Measurements from ENCODE around the gene OGDHL. TPM values are rescaled to one million over a fixed set of nuclear protein-coding genes. Genes with fewer than 3 reads are reported as not detected.

The OGDHL gene
- total and polyA plus RNA-seq, 2 experiments from 2014 or later = not detected

GRCh38 chr10:49744924-49745605 lies 17.1 kb downstream of the OGDHL start:
- H3K4me3 ChIP-seq = no peak overlapping the region

GRCh38 chr10:49744091-49744685 lies 17.9 kb downstream of the OGDHL start:
- DNase-seq = no peak
- peaks cover 11% of the 10 kb centered on the region; the same call in 1 of the 2 replicates for H3K27me3 ChIP-seq (replicated peaks; ENCODE audit: insufficient read depth)
- H3K4me1 ChIP-seq (ENCODE audit: insufficient read depth) = no peaks in the 10 kb centered on the region
- H3K4me2 ChIP-seq (ENCODE audit: unreplicated experiment) = no peak overlapping the region
- in situ Hi-C loops (cut with MboI) = no loop called here
- no peaks in the 10 kb centered on the region for H3K79me2 ChIP-seq (ENCODE audit: insufficient read depth)
- WGBS, 2 experiments (ENCODE audit: low coverage in 1 of 2, low lambda C conversion rate in 2 of 2, missing lambda C conversion rate in 2 of 2) = 18 to 54% methylated on average over 4 to 6 of the region's 6 CpGs
- H3K9me3 ChIP-seq (ENCODE audit: low read depth) = no peaks in the 10 kb centered on the region
- H3K4me3 ChIP-seq = no peak overlapping the region
- H4K20me1 ChIP-seq (ENCODE audit: insufficient read depth) = no peaks in the 10 kb centered on the region
- no peaks in the 10 kb centered on the region for H3F3A ChIP-seq (ENCODE audit: insufficient read depth)
- no peak overlapping the region for H3K27ac ChIP-seq
- no peak for TF ChIP-seq EZH2 (IDR thresholded peaks at IDR 0.05; ENCODE audit: insufficient read depth, poor library complexity, severe bottlenecking)
- no peak for TF ChIP-seq EZH2phosphoT487 (IDR thresholded peaks at IDR 0.05; ENCODE audit: insufficient read depth, low read depth)
- no peak overlapping the region for H3K9ac ChIP-seq
- no peak overlapping the region for H2AFZ ChIP-seq
- H3K9me2 ChIP-seq (ENCODE audit: insufficient read depth) = no peaks in the 10 kb centered on the region
- no peaks in the 10 kb centered on the region for H3K36me3 ChIP-seq (ENCODE audit: low read depth)

More at GRCh38 chr10:49744924-49745605, 17.1 kb downstream of the OGDHL start:
- in situ Hi-C loops (cut with MboI) = no loop called here
- no peaks in the 10 kb centered on the region for H3K9me2 ChIP-seq (ENCODE audit: insufficient read depth)
- no peak overlapping the region for H3K9ac ChIP-seq
- no peak overlapping the region for H3K27ac ChIP-seq
- H3K36me3 ChIP-seq (ENCODE audit: low read depth) = no peaks in the 10 kb centered on the region
- DNase-seq = no peak
- H2AFZ ChIP-seq = no peak overlapping the region
- H3K9me3 ChIP-seq (ENCODE audit: low read depth) = no peaks in the 10 kb centered on the region
- no peak for TF ChIP-seq EZH2phosphoT487 (IDR thresholded peaks at IDR 0.05; ENCODE audit: insufficient read depth, low read depth)
- no peak for TF ChIP-seq EZH2 (IDR thresholded peaks at IDR 0.05; ENCODE audit: insufficient read depth, poor library complexity, severe bottlenecking)
- H3K4me1 ChIP-seq (ENCODE audit: insufficient read depth) = no peaks in the 10 kb centered on the region
- H3F3A ChIP-seq (ENCODE audit: insufficient read depth) = no peaks in the 10 kb centered on the region
- no peaks in the 10 kb centered on the region for H3K79me2 ChIP-seq (ENCODE audit: insufficient read depth)
- peaks cover 12% of the 10 kb centered on the region; the same call in 1 of the 2 replicates for H3K27me3 ChIP-seq (replicated peaks; ENCODE audit: insufficient read depth)
- 60 to 61% methylated on average over 13 of the region's 13 CpGs for WGBS, 2 experiments (ENCODE audit: low coverage in 1 of 2, low lambda C conversion rate in 2 of 2, missing lambda C conversion rate in 2 of 2)
- H4K20me1 ChIP-seq (ENCODE audit: insufficient read depth) = no peaks in the 10 kb centered on the region
- no peak overlapping the region for H3K4me2 ChIP-seq (ENCODE audit: unreplicated experiment)

- no peak overlapping the region for H3K4me3 ChIP-seq
- no peaks in the 10 kb centered on the region for H3K9me3 ChIP-seq (ENCODE audit: low read depth)
- H3F3A ChIP-seq (ENCODE audit: insufficient read depth) = no peaks in the 10 kb centered on the region
- H3K27ac ChIP-seq = no peak overlapping the region
- no peak overlapping the region for H2AFZ ChIP-seq
- 63 to 64% methylated on average over 18 to 19 of the region's 19 CpGs for WGBS, 2 experiments (ENCODE audit: low coverage in 1 of 2, low lambda C conversion rate in 2 of 2, missing lambda C conversion rate in 2 of 2)
- no peak overlapping the region for H3K9ac ChIP-seq
- H3K4me1 ChIP-seq (ENCODE audit: insufficient read depth) = no peaks in the 10 kb centered on the region
- no peaks in the 10 kb centered on the region for H3K36me3 ChIP-seq (ENCODE audit: low read depth)
- H3K4me2 ChIP-seq (ENCODE audit: unreplicated experiment) = no peak overlapping the region
- H3K9me2 ChIP-seq (ENCODE audit: insufficient read depth) = no peaks in the 10 kb centered on the region
- no peaks in the 10 kb centered on the region for H4K20me1 ChIP-seq (ENCODE audit: insufficient read depth)
- TF ChIP-seq EZH2phosphoT487 (IDR thresholded peaks at IDR 0.05; ENCODE audit: insufficient read depth, low read depth) = no peak
- TF ChIP-seq EZH2 (IDR thresholded peaks at IDR 0.05; ENCODE audit: insufficient read depth, poor library complexity, severe bottlenecking) = no peak
- H3K27me3 ChIP-seq (replicated peaks; ENCODE audit: insufficient read depth) = 0 out of 2 replicates have a peak, but pooled peaks cover 11% of the 10 kb centered on the region
- DNase-seq = no peak
- no peaks in the 10 kb centered on the region for H3K79me2 ChIP-seq (ENCODE audit: insufficient read depth)
- in situ Hi-C loops (cut with MboI) = no loop called here
These were observed 18.6 kb downstream of the OGDHL start for GRCh38 chr10:49743464-49744075.

- 0 out of 2 replicates have a peak, but pooled peaks cover 7% of the 10 kb centered on the region for H3K27me3 ChIP-seq (replicated peaks; ENCODE audit: insufficient read depth)
- no peak overlapping the region for H2AFZ ChIP-seq
- H3K4me3 ChIP-seq = no peak overlapping the region
- TF ChIP-seq EZH2phosphoT487 (IDR thresholded peaks at IDR 0.05; ENCODE audit: insufficient read depth, low read depth) = no peak
- no peak for TF ChIP-seq EZH2 (IDR thresholded peaks at IDR 0.05; ENCODE audit: insufficient read depth, poor library complexity, severe bottlenecking)
- H4K20me1 ChIP-seq (ENCODE audit: insufficient read depth) = no peaks in the 10 kb centered on the region
- H3K79me2 ChIP-seq (ENCODE audit: insufficient read depth) = no peaks in the 10 kb centered on the region
- in situ Hi-C loops (cut with MboI) = no loop called here
- 77 to 78% methylated on average over 19 to 21 of the region's 23 CpGs for WGBS, 2 experiments (ENCODE audit: low coverage in 1 of 2, low lambda C conversion rate in 2 of 2, missing lambda C conversion rate in 2 of 2)
- no peak overlapping the region for H3K27ac ChIP-seq
- no peaks in the 10 kb centered on the region for H3K9me3 ChIP-seq (ENCODE audit: low read depth)
- no peak overlapping the region for H3K9ac ChIP-seq
- no peak overlapping the region for H3K4me2 ChIP-seq (ENCODE audit: unreplicated experiment)
- H3K36me3 ChIP-seq (ENCODE audit: low read depth) = no peaks in the 10 kb centered on the region
- DNase-seq = no peak
- no peaks in the 10 kb centered on the region for H3K9me2 ChIP-seq (ENCODE audit: insufficient read depth)
- H3F3A ChIP-seq (ENCODE audit: insufficient read depth) = no peaks in the 10 kb centered on the region
- no peaks in the 10 kb centered on the region for H3K4me1 ChIP-seq (ENCODE audit: insufficient read depth)
These were observed 19.2 kb downstream of the OGDHL start for GRCh38 chr10:49742683-49743463.
